ENCODE measurements around the gene ZC3H12D.

- TF ChIP-seq POLR2AphosphoS5 (IDR thresholded peaks at IDR 0.05; ENCODE audit: low read depth, low read length): no peak
- TF ChIP-seq POLR2A (IDR thresholded peaks at IDR 0.05; ENCODE audit: low read depth, low read length): no peak
- no peak for TF ChIP-seq TAF1 (IDR thresholded peaks at IDR 0.05; ENCODE audit: low read depth, low read length)
These were observed 23.1 kb downstream of the ZC3H12D start for GRCh38 chr6:149461670-149462069.

All from GM12891 (cell line).